Measurements from ENCODE around the gene PROKR1. TPM values are rescaled to one million over a fixed set of nuclear protein-coding genes. Genes with fewer than 3 reads are reported as not detected.

Gene PROKR1
- total and polyA plus RNA-seq, 12 donors: 0.06 TPM; not detected in 11

GRCh38 chr2:68607837-68608236, 35.5 kb upstream of the PROKR1 start:
- Histone ChIP-seq H3K27me3 (no peaks in the 10 kb centered on the region), H3K36me3 (no peaks in the 10 kb centered on the region), H3K27ac (no peak overlapping the region), H3K4me3 (no peak overlapping the region), H3K4me1 (no peaks in the 10 kb centered on the region), H3K9me3 (peaks cover 0 to 55% (median 17%) of the 10 kb centered on the region in 11 donors)
- no peak for DNase-seq
- intact Hi-C loops (cut with DNase I): no loop called here
- TF ChIP-seq CTCF (IDR thresholded peaks at IDR 0.05): no peak
- ATAC-seq: no peak

GRCh38 chr2:68612765-68613519, 30.4 kb upstream of the PROKR1 start:
- Histone ChIP-seq H3K4me3 (no peak overlapping the region), H3K4me1 (no peaks in the 10 kb centered on the region), H3K27me3 (no peaks in the 10 kb centered on the region), H3K36me3 (no peaks in the 10 kb centered on the region), H3K9me3 (peaks cover 0 to 31% (median 9%) of the 10 kb centered on the region in 11 donors), H3K27ac (no peak overlapping the region)
- ATAC-seq: no peak
- 87% methylated on average over 5 of the region's 5 CpGs for WGBS, 2 donors
- intact Hi-C loops (cut with DNase I): no loop called here
- no peak for TF ChIP-seq CTCF (IDR thresholded peaks at IDR 0.05)
- DNase-seq: no peak

GRCh38 chr2:68620772-68621171, 22.6 kb upstream of the PROKR1 start:
- H3K4me3 ChIP-seq: no peak overlapping the region
- no peaks in the 10 kb centered on the region for H3K36me3 ChIP-seq
- no peak overlapping the region for H3K27ac ChIP-seq
- peaks cover 0 to 31% (median 5%) of the 10 kb centered on the region in 11 donors for H3K9me3 ChIP-seq
- intact Hi-C loops (cut with DNase I): no loop called here
- ATAC-seq: no peak
- no peaks in the 10 kb centered on the region for H3K4me1 ChIP-seq
- H3K27me3 ChIP-seq: no peaks in the 10 kb centered on the region
- no peak for TF ChIP-seq CTCF (IDR thresholded peaks at IDR 0.05)
- DNase-seq: no peak

DNA sequence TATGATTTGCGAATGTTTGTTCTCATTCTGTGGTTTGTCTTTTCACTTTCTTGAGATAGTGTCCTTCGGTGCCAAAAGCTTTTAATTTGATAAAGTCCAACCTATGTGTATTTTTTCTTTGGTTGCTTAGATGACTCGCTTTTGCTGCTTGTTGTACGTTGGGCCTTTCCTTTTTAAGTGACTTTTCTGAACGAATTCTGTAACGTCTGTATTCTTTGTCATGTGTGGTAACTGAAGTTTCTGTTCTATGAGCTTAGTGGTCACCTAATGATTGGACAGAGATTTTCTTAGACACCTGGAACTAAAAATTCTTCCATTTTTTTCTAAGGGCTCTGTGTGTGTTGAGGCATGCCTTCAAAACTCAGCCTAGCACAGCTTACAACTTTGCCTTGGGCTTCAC, 19.6 kb upstream of the PROKR1 start:
- H3K4me3 ChIP-seq: no peak overlapping the region
- no peaks in the 10 kb centered on the region for H3K36me3 ChIP-seq
- H3K4me1 ChIP-seq: no peaks in the 10 kb centered on the region
- H3K9me3 ChIP-seq: peaks cover 0 to 32% (median 5%) of the 10 kb centered on the region in 11 donors
- intact Hi-C loops (cut with DNase I): no loop called here
- no peaks in the 10 kb centered on the region for H3K27me3 ChIP-seq
- WGBS, 2 donors: 94 to 97% methylated on average over 6 of the region's 6 CpGs
- DNase-seq (no peak), ATAC-seq (no peak)
- no peak for TF ChIP-seq CTCF (IDR thresholded peaks at IDR 0.05)
- no peak overlapping the region for H3K27ac ChIP-seq
